ENCODE data around the gene VPS18. TPM values are rescaled to one million over a fixed set of nuclear protein-coding genes. Genes with fewer than 3 reads are reported as not detected.

Gene VPS18
- total RNA-seq, 1 donor from 2014 or later, result 15.6 TPM

GRCh38 chr15:40918799-40919392, 24.6 kb downstream of the VPS18 start:
- intact Hi-C loops (cut with micrococcal nuclease), result no loop called here

GRCh38 chr15:40921949-40922607, 27.8 kb downstream of the VPS18 start:
- intact Hi-C loops (cut with micrococcal nuclease), result no loop called here

GRCh38 chr15:40922608-40923005, 28.4 kb downstream of the VPS18 start:
- intact Hi-C loops (cut with micrococcal nuclease), result no loop called here

- intact Hi-C loops (cut with micrococcal nuclease), result no loop called here
Observed at GRCh38 chr15:40923551-40923950, 29.3 kb downstream of the VPS18 start.

GRCh38 chr15:40925495-40925862, 31.2 kb downstream of the VPS18 start:
- intact Hi-C loops (cut with micrococcal nuclease), result no loop called here

GRCh38 chr15:40925863-40926658, 31.8 kb downstream of the VPS18 start:
- intact Hi-C loops (cut with micrococcal nuclease), result no loop called here

- intact Hi-C loops (cut with micrococcal nuclease), result no loop called here
Observed at GRCh38 chr15:40926659-40927494, 32.6 kb downstream of the VPS18 start.

- intact Hi-C loops (cut with micrococcal nuclease), result no loop called here
Observed at GRCh38 chr15:40927495-40927872, 33.2 kb downstream of the VPS18 start.

GRCh38 chr15:40927873-40928806, 33.9 kb downstream of the VPS18 start:
- intact Hi-C loops (cut with micrococcal nuclease), result no loop called here

GRCh38 chr15:40928821-40929659, 34.8 kb downstream of the VPS18 start, which contains the start of gene DLL4:
TSS of gene DLL4 (plus strand) at chr15:40929340. CDS start at chr15:40929669, 329 bp downstream.
- intact Hi-C loops (cut with micrococcal nuclease), result no loop called here

GRCh38 chr15:40929660-40930429, 35.6 kb downstream of the VPS18 start:
- intact Hi-C loops (cut with micrococcal nuclease), result no loop called here

- intact Hi-C loops (cut with micrococcal nuclease), result no loop called here
Observed at GRCh38 chr15:40930430-40931299, 36.4 kb downstream of the VPS18 start.

GRCh38 chr15:40931300-40932142, 37.3 kb downstream of the VPS18 start:
- intact Hi-C loops (cut with micrococcal nuclease), result no loop called here

GRCh38 chr15:40932156-40932555, 37.9 kb downstream of the VPS18 start:
- intact Hi-C loops (cut with micrococcal nuclease), result no loop called here

- intact Hi-C loops (cut with micrococcal nuclease), result no loop called here
Observed at GRCh38 chr15:40932649-40933516, 38.6 kb downstream of the VPS18 start.

GRCh38 chr15:40933517-40933902, 39.3 kb downstream of the VPS18 start:
- intact Hi-C loops (cut with micrococcal nuclease), result no loop called here

All from T-helper 2 cell treated with Interferon-gamma antibody and Interleukin-4, amounts not matched to agents 100 ng/mL and 5 ng/mL, for 36 hours (primary cell).